ENCODE data around the gene MAP3K9.

MAP3K9 gene

GRCh38 chr14:70685474-70686197 is 123.7 kb downstream of the MAP3K9 start:
- DNase-seq, result no peak

DNA sequence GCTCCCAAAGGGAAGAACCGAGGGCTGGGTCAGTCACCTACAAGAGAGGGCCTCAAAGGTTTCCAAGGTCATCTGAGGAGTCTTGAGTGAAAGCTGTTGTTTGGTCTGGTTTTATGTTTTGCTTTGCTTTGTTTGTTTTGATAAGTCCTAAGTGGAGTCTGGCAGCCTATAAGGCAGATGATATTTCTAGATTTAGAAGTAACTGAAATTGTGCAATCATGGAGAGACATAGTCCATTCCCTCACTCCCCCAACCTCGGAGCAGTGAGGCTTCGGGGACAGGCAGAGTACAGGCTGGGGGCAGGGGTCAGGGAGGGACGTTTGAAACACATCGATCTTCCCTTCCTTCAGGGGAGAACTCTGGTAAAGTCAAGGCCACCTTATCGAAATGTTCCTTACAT is 125.3 kb downstream of the MAP3K9 start:
- no peak for DNase-seq

- no peak for DNase-seq
These were observed 128.6 kb downstream of the MAP3K9 start for GRCh38 chr14:70680748-70681147.

DNA sequence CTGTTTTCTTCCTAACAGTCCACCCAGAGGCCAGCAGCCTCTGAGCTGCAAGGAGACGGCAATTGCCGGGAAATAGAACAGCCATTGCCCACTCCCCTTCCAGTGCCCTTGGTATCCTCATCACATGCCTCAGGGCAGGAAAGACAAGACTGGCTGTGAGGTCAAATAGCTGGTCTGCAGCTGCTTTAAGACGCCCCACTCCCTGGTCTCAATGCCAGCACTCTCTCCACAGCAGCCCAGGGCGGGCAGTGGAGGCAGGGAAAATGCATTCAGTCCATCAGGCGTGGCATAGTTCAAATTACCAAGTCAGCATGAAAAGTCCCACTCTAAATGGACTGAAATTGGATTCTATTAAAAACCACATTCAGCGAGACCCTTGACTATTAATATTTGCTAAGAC is 132.0 kb downstream of the MAP3K9 start:
- DNase-seq, result no peak
